IPS-18a (cell line): ENCODE measurements around the gene HRK.

Source experiments
- H3K27ac ChIP-seq: one replicate; pipeline ENCODE4 v1.5.1; 2013; ENCODE audit warnings: low read length
- H3K27me3 ChIP-seq: one replicate; pipeline ENCODE4 v1.6.1; 2013; ENCODE audit warnings: mild to moderate bottlenecking, low read length; ENCODE audit not compliant: control insufficient read depth, insufficient read depth
- H3K36me3 ChIP-seq: one replicate; pipeline ENCODE4 v1.6.1; 2013; ENCODE audit warnings: low read depth, low read length; ENCODE audit not compliant: control insufficient read depth
- H3K4me1 ChIP-seq: one replicate; pipeline ENCODE4 v1.6.1; 2013; ENCODE audit warnings: low read depth, low read length; ENCODE audit not compliant: control insufficient read depth
- H3K4me3 ChIP-seq: one replicate; pipeline ENCODE4 v1.5.1; 2013; ENCODE audit warnings: low read length
- H3K9ac ChIP-seq: one replicate; pipeline ENCODE4 v1.6.1; 2013; ENCODE audit warnings: mild to moderate bottlenecking, low read length, moderate library complexity
- H3K9me3 ChIP-seq: one replicate; pipeline ENCODE4 v1.6.1; 2013; ENCODE audit warnings: low read depth, low read length; ENCODE audit not compliant: control insufficient read depth

Gene HRK

GRCh38 chr12:116894913-116895312 lies 13.7 kb upstream of the HRK start:
- H3K4me3 ChIP-seq = no peak overlapping the region
- H3K27ac ChIP-seq = no peak overlapping the region

GRCh38 chr12:116892349-116893140 lies 11.3 kb upstream of the HRK start:
- Histone ChIP-seq H3K4me3 (no peak overlapping the region), H3K9ac (no peak overlapping the region), H3K36me3 (no peaks in the 10 kb centered on the region), H3K9me3 (no peaks in the 10 kb centered on the region), H3K4me1 (peaks cover 4% of the 10 kb centered on the region), H3K27me3 (no peaks in the 10 kb centered on the region), H3K27ac (no peak overlapping the region)

More at GRCh38 chr12:116894913-116895312, 13.7 kb upstream of the HRK start:
- H3K27me3 ChIP-seq = no peaks in the 10 kb centered on the region
- H3K9me3 ChIP-seq = no peaks in the 10 kb centered on the region
- H3K36me3 ChIP-seq = no peaks in the 10 kb centered on the region
- H3K9ac ChIP-seq = no peak overlapping the region
- H3K4me1 ChIP-seq = peaks cover 4% of the 10 kb centered on the region

GRCh38 chr12:116891019-116891418 lies 9.8 kb upstream of the HRK start:
- Histone ChIP-seq H3K27me3 (no peaks in the 10 kb centered on the region), H3K9me3 (no peaks in the 10 kb centered on the region), H3K4me1 (peaks cover 4% of the 10 kb centered on the region), H3K9ac (no peak overlapping the region), H3K36me3 (no peaks in the 10 kb centered on the region), H3K4me3 (no peak overlapping the region), H3K27ac (no peak overlapping the region)

GRCh38 chr12:116890330-116890729 lies 9.1 kb upstream of the HRK start:
- Histone ChIP-seq H3K27me3 (no peaks in the 10 kb centered on the region), H3K4me1 (peaks cover 4% of the 10 kb centered on the region), H3K36me3 (no peaks in the 10 kb centered on the region), H3K4me3 (no peak overlapping the region), H3K27ac (no peak overlapping the region), H3K9ac (no peak overlapping the region), H3K9me3 (no peaks in the 10 kb centered on the region)

- H3K9me3 ChIP-seq = no peaks in the 10 kb centered on the region
- H3K9ac ChIP-seq = no peak overlapping the region
- H3K36me3 ChIP-seq = no peaks in the 10 kb centered on the region
- H3K4me1 ChIP-seq = peaks cover 4% of the 10 kb centered on the region
- H3K4me3 ChIP-seq = no peak overlapping the region
- H3K27ac ChIP-seq = no peak overlapping the region
- H3K27me3 ChIP-seq = peaks cover 18% of the 10 kb centered on the region
Observed at GRCh38 chr12:116887897-116888296, 6.7 kb upstream of the HRK start.

- peaks cover 25% of the 10 kb centered on the region for H3K27me3 ChIP-seq
- H3K9me3 ChIP-seq = no peaks in the 10 kb centered on the region
- H3K9ac ChIP-seq = no peak overlapping the region
- no peak overlapping the region for H3K4me3 ChIP-seq
- peaks cover 4% of the 10 kb centered on the region for H3K4me1 ChIP-seq
- no peak overlapping the region for H3K27ac ChIP-seq
- no peaks in the 10 kb centered on the region for H3K36me3 ChIP-seq
Observed at GRCh38 chr12:116887244-116887643, 6.0 kb upstream of the HRK start.

- Histone ChIP-seq H3K36me3 (no peaks in the 10 kb centered on the region), H3K27me3 (peaks cover 37% of the 10 kb centered on the region), H3K4me3 (no peak overlapping the region), H3K9ac (no peak overlapping the region), H3K9me3 (no peaks in the 10 kb centered on the region), H3K27ac (no peak overlapping the region), H3K4me1 (peaks cover 7% of the 10 kb centered on the region)
Observed at GRCh38 chr12:116885491-116885890, 4.2 kb upstream of the HRK start.

GRCh38 chr12:116884871-116885270 lies 3.6 kb upstream of the HRK start:
- no peaks in the 10 kb centered on the region for H3K36me3 ChIP-seq

GRCh38 chr12:116882742-116883141 lies 1.5 kb upstream of the HRK start:
- Histone ChIP-seq H3K9me3 (no peaks in the 10 kb centered on the region), H3K4me1 (peaks cover 19% of the 10 kb centered on the region), H3K27me3 (peaks cover 65% of the 10 kb centered on the region), H3K4me3 (no peak overlapping the region), H3K9ac (no peak overlapping the region), H3K36me3 (no peaks in the 10 kb centered on the region), H3K27ac (no peak overlapping the region)

More at GRCh38 chr12:116884871-116885270, 3.6 kb upstream of the HRK start:
- peaks cover 44% of the 10 kb centered on the region for H3K27me3 ChIP-seq
- H3K9me3 ChIP-seq = no peaks in the 10 kb centered on the region
- no peak overlapping the region for H3K4me3 ChIP-seq
- no peak overlapping the region for H3K27ac ChIP-seq
- no peak overlapping the region for H3K9ac ChIP-seq
- H3K4me1 ChIP-seq = peaks cover 13% of the 10 kb centered on the region

- Histone ChIP-seq H3K4me3 (peak overlapping the region; percentile 66), H3K4me1 (peaks cover 19% of the 10 kb centered on the region), H3K9ac (peak overlapping the region; percentile 43), H3K27me3 (peaks cover 72% of the 10 kb centered on the region), H3K9me3 (no peaks in the 10 kb centered on the region), H3K36me3 (no peaks in the 10 kb centered on the region), H3K27ac (no peak overlapping the region)
Observed at GRCh38 chr12:116881877-116882507, 751 bp upstream of the HRK start.

- Histone ChIP-seq H3K4me1 (peaks cover 26% of the 10 kb centered on the region), H3K27ac (no peak overlapping the region), H3K9ac (peak overlapping the region; percentile 40), H3K27me3 (peaks cover 82% of the 10 kb centered on the region), H3K9me3 (no peaks in the 10 kb centered on the region), H3K36me3 (no peaks in the 10 kb centered on the region), H3K4me3 (peak overlapping the region; percentile 75)
Observed at GRCh38 chr12:116880817-116881324, 370 bp downstream of the HRK start.
